HL-60 (cell line): Measurements from ENCODE around the gene VSNL1.

Source experiments
- GABPA ChIP-seq: IDR thresholded peaks from 2 replicates; pipeline ENCODE4 v1.6.1; 2012; ENCODE audit warnings: low read depth
- POLR2AphosphoS5 ChIP-seq: IDR thresholded peaks from 2 replicates; pipeline ENCODE4 v1.6.1; 2012; ENCODE audit warnings: low read depth
- SPI1 ChIP-seq: IDR thresholded peaks from 2 replicates; pipeline ENCODE4 v1.6.1; 2012; ENCODE audit warnings: low read depth, mild to moderate bottlenecking, borderline replicate concordance
- TF ChIP-seq, protein P1 (sequence below): IDR thresholded peaks from one replicate; pipeline ENCODE4 v1.5.1; 2011; ENCODE audit warnings: low read length, control low read depth, inconsistent platforms; ENCODE audit not compliant: insufficient read depth
- TF ChIP-seq, protein P2 (sequence below): IDR thresholded peaks from 2 replicates; pipeline ENCODE4 v1.6.1; 2012; ENCODE audit warnings: low read depth; ENCODE audit not compliant: insufficient replicate concordance

DNA sequence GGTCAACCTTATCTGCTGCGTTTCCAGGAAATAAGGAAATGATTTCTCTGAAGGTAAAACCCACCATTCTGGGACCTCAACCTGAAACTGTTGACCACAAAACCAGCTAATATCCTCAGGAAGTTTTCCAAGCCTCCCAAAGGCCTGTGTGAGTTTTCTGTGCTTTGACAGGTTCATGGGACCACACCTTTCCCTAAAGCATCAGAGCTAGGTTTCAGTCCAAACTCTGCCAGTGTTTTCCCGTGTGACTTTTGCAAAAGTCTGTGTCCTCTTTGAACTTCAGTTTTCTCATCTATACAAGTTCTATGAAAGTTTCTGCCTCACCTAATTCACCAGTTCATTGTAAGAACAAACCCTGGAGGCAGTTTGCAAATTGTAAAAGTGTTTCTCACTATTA, 39.8 kb downstream of the VSNL1 start:
- TF ChIP-seq, protein P1, sequence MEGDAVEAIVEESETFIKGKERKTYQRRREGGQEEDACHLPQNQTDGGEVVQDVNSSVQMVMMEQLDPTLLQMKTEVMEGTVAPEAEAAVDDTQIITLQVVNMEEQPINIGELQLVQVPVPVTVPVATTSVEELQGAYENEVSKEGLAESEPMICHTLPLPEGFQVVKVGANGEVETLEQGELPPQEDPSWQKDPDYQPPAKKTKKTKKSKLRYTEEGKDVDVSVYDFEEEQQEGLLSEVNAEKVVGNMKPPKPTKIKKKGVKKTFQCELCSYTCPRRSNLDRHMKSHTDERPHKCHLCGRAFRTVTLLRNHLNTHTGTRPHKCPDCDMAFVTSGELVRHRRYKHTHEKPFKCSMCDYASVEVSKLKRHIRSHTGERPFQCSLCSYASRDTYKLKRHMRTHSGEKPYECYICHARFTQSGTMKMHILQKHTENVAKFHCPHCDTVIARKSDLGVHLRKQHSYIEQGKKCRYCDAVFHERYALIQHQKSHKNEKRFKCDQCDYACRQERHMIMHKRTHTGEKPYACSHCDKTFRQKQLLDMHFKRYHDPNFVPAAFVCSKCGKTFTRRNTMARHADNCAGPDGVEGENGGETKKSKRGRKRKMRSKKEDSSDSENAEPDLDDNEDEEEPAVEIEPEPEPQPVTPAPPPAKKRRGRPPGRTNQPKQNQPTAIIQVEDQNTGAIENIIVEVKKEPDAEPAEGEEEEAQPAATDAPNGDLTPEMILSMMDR = no peak
- TF ChIP-seq POLR2AphosphoS5 (no peak), GABPA (no peak), SPI1 (no peak)
- TF ChIP-seq, protein P2, sequence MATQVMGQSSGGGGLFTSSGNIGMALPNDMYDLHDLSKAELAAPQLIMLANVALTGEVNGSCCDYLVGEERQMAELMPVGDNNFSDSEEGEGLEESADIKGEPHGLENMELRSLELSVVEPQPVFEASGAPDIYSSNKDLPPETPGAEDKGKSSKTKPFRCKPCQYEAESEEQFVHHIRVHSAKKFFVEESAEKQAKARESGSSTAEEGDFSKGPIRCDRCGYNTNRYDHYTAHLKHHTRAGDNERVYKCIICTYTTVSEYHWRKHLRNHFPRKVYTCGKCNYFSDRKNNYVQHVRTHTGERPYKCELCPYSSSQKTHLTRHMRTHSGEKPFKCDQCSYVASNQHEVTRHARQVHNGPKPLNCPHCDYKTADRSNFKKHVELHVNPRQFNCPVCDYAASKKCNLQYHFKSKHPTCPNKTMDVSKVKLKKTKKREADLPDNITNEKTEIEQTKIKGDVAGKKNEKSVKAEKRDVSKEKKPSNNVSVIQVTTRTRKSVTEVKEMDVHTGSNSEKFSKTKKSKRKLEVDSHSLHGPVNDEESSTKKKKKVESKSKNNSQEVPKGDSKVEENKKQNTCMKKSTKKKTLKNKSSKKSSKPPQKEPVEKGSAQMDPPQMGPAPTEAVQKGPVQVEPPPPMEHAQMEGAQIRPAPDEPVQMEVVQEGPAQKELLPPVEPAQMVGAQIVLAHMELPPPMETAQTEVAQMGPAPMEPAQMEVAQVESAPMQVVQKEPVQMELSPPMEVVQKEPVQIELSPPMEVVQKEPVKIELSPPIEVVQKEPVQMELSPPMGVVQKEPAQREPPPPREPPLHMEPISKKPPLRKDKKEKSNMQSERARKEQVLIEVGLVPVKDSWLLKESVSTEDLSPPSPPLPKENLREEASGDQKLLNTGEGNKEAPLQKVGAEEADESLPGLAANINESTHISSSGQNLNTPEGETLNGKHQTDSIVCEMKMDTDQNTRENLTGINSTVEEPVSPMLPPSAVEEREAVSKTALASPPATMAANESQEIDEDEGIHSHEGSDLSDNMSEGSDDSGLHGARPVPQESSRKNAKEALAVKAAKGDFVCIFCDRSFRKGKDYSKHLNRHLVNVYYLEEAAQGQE = no peak
